DMS 273 (cell line): Measurements from ENCODE around the gene ARAP3.
"Not testable (repeated sequence)": the region's sequence is repeated elsewhere in the genome, so short reads cannot be mapped to it uniquely, and the experiment has no call there.

Experiments
- DNase-seq: peaks from one replicate; lab custom pipeline; 2025; ENCODE audit not compliant: unreplicated experiment; lab: John Stamatoyannopoulos, UW

Gene ARAP3

DNA sequence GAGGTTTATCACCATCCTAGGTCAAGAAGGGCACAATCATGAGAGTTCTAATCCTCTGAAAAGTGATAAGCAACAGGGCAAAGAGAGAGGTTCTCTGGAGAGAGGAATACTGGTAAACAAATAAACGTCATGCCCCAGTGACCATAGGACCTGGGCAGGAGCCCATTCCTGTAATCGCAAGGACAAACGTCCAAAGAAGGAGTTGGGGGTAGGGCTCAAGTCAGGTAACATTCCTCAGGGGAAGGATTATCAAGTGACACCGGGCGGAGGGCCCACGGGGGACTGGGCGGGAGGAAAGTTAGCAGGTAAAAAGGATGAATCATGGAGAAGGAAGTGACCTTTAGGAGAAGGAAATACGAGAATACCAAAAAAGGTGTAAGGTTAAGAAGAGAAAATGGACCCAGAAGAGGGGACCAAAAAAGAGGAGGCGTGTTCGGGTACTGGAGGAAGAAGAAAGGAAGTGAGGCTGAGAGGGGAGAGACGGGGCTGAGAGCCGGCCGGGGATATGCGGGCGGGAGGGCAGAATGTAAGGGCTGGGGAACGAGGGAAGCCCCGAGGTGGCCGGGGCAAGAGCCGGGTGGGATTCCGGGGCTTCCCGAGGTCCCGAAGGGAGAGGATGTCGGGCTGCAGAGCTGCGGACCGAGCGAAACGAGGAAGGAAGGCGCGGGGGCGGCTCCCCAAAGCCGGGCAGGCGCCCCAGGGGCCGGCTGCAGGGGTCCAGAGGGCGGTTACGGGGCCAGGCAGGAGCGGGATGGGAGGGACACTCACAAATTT is 63.8 kb downstream of the ARAP3 start:
- peak; percentile 81 for DNase-seq

DNA sequence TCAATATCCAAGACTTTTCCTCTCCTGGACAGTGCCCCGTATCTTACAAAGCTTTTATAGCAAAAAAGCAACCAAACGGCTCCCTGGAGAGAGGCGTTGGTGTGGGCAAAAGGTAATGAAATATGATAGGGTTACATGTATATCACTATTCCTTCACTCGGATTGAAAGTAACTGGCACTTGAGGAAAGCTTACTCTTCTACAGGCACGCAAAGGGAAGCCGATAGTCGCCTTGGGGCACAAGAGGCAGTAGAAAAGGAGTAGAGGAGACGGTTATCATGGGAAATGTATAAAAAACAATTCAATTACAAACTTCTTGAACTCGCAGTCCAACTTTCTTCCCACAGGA is 64.4 kb downstream of the ARAP3 start:
- DNase-seq, result peak; percentile 38

DNA sequence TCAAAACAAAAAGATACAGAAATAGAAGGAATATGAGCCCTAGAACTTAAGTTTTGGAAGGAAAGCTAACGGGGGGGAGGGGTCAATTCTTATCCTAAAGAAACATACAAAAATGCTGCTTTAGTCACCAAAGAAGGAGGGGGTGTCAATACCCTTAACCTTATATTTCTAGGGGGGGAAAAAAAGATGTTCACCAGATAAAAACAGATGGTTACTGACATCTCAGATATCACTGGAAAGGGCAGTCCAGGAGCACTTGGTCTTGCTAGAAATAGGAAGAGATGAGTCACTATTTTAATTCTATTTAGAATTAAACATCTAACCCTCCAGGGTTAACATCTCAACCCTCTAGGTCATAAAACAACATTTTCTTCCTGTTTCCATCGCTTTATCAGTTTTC is 64.9 kb downstream of the ARAP3 start:
- DNase-seq, result no peak

DNA sequence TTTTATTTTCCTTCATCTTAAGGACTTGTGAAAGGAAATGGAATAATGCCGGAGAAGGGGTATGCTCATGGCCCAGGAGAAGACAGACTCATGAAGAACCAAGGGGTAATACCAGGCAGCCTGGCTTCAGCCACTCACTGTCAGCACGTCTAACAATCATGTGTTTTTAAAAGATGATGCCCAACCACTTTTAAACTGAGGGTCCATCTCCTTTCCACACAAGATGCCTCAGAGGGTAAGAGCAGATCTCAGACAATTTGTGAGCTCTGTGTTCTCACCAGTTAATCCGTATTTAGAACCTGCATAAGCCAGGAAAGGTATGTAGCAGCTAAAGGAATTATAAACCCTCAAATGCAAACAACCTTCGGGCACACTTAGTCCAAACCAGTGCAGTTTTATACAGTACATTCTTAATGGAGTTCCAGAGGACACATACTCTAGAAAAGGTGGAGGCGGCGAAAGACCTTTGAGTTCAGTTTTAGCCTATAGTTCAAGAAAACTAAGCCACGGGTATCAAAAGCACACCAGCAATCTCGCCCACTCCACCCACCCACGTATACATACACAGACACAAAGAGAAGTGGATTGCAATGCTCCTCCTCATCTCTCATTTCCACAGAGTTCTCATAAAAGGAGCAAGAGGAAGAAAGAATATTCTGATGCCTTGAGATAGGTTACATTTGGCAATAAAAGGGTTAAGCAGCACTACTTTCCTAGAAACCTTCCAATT is 65.9 kb downstream of the ARAP3 start:
- DNase-seq, result no peak

DNA sequence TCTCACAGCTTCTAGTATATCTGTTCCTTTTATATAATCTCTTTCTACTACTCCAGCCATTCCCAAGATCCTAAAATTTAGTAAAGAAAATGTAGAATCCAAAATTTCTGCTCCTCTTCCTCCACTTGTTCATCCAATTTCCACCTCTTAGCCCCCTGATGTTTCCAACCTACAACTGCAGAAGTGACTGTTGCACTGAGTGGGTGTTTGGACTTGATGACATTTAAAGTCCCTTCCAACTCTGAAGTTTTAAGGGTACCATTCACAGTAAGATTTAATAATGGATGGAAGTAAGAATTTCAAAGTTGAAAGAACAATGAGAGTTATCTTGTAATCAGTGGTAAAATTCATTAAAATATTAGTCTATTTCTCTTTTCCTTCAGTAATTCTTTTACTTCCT is 68.7 kb downstream of the ARAP3 start:
- DNase-seq, result no peak

DNA sequence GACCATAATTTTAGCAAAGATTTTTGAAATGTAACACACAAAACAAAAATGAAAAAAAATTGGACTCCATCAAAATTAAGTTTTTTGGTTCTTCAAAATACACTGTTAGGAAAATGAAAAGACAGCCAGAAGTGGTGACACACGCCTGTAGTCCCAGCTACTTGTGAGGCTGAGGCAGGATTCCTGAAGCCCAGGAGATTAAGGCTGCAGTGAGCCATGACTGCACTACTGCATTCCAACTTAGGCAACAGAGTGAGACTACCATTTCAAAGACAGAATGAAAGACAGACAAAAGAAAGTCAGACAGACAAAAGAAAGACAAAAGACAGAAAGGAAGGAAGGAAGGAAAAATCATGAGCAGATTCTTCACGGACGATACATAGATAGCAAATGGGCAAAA is 70.7 kb downstream of the ARAP3 start:
- no peak for DNase-seq

DNA sequence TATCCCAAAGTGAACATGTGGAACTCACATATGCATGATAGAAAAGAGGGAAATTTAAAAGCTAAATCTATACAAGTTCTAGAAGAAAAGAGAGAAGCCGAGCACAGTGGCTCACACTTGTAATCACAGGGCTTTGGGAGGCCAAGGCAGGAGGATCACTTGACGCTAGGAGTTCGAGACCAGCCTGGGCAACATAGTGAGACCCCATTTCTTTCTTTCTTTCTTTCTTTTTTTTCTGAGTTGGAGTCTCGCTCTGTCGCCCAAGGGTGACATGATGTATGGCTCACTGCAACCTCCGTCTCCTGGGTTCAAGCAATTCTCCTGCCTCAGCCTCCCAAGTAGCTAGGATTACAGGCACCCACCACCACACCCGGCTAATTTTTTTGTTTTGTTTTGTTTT is 72.1 kb downstream of the ARAP3 start:
- not testable (repeated sequence) for DNase-seq

DNA sequence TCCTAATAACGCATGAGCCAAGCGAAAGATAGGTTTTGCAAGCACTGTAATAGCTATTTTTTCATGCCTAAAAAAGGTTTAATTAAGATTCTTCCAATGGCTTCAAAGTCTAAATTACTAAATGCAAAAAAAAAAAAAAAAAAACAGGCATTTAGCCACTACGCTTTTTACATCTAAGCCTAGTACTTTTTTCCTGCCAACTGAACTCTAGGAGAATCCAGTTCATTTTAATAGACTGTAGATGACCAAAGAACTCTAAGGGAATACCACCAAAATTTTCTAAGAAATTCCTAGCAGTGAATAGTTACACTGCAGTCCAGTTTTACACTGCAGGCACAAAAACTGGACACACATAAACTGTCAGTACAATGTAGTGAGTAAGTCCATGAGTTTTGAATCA is 73.0 kb downstream of the ARAP3 start:
- DNase-seq, result no peak

DNA sequence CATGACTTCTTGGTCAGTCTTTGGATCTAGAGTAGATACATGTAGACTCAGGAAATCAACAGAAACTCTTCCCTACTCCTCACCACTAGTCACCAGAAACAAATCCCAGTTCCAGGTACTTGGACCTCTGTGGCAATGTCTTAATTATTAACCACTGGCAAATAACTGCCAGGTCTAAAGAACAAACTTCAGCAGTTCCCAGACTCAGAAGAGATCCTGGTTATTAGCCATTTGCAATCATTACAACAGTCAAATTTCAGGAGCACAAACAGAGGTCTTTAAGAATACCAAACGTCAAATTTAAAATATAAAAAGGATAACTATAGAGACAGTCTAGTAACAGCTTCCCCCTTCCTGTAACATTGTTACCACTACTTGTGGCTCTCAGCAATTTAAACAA is 73.5 kb downstream of the ARAP3 start:
- DNase-seq, result no peak

DNA sequence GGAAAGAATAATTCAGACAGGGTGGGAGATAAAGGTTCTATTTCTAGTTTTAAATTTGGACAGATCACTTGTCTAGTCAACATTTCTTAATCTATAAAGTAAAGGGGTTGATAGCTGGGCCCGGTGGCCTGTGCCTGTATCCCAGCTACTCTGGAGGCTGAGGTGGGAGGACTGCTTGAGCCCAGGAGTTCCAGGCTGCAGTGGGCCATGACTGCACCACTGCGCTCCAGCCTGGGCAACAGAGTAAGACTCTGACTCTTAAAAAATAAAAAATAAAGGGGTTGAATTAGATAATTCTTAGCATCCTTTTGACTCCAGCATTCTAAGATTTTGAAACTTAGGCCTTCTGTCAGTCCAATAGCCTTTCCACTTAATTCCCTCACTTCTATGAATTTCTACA is 74.0 kb downstream of the ARAP3 start:
- DNase-seq, result no peak

DNA sequence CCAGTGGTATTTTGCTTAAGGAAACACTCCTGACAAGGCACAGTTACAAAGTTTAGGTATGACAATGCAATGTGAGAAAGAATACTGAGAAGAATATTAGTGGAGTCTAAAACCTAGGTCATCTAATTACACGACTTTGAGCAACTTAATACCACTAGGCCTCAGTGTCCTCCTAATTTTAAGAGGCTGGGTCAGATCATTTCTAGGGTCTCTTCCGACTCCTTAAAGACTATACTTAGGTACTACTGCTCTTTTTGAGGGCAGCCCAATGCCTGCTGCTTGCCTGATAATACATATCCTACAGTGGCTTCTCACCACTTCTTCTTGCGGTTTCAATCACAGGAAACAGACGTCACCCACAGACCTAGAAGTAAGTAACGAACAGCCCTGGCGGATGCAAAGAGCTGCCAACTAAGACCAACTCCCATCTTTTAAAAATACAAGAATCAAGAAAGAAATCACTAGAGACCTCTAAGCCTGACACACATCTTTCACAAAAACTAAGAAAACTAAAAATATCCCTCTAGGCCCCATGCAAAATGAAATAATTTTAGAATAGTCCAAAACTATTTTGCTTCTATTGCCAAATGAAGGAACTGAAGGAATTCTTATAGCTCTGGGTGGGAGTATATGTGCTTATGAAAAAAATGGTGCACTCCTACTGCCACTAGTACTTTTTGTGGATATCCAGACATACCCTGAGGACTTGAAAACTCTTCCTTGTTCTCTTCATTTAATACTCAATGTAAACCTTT is 76.3 kb downstream of the ARAP3 start:
- no peak for DNase-seq

DNA sequence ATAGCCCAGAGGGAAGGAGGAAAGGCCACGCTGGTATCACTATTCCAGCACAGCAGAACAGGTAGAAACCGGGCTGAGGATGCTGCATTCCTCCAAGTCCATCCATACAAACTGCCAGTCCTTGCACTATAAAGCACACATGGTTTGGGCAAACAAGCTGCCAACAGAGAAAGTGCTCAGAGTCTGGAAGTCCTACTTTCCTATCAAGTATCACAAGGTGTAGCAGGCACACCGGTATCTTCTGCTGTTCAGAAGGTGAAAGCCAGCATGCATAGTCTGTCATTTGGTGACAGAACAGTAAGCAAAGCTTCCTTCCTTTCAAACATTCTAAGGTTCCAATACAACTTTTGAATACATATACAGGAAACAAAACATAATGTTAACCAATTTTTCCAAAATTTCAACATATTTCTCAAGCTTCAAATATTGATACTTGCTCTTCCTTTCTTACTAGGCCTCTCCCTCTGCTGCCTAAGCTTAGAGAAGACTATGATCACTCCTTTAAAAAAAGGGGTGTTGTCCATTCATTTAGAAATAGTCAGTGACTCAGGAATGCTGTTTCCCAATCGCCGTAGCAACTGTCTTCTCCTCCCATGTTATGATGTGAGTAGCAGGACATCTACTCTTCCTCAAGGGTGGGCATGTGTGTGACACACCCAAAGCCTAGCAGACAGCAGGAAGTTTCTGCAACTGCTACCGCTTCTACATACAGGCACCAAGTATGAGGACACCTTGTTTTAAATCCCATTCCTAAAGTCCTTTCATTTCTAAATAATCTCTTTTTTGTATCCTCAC is 77.9 kb downstream of the ARAP3 start:
- peak; percentile 11 for DNase-seq
